SK-N-SH treated with all-trans-retinoic acid at 6 μM for 48 hours (cell line): ENCODE measurements around the gene GLYAT.
"Not testable (repeated sequence)": the region's sequence is repeated elsewhere in the genome, so short reads cannot be mapped to it uniquely, and the experiment has no call there.

ENCODE experiments used
- ISL1 ChIP-seq: fragments of 250-450 bp; sonication (Bioruptor Pico); IDR thresholded peaks from 2 replicates; pipeline ENCODE4 v2.1.2; 2022; ENCODE audit warnings: mild to moderate bottlenecking, moderate library complexity
- RARB ChIP-seq: fragments of 250-450 bp; sonication (Bioruptor Pico); IDR thresholded peaks from 2 replicates; pipeline ENCODE4 v1.8.0; 2021; ENCODE audit warnings: mild to moderate bottlenecking, moderate library complexity
- SNAI2 ChIP-seq: fragments of 250-450 bp; sonication (Bioruptor Pico); IDR thresholded peaks from 2 replicates; pipeline ENCODE4 v1.5.0; 2020; ENCODE audit warnings: mild to moderate bottlenecking, moderate library complexity
- TF ChIP-seq, protein P1 (sequence below): fragments of 250-450 bp; sonication (Bioruptor Pico); IDR thresholded peaks from 2 replicates; pipeline ENCODE4 v1.8.0; 2020; ENCODE audit warnings: mild to moderate bottlenecking, moderate library complexity, borderline replicate concordance
- TF ChIP-seq, protein P2 (sequence below): fragments of 250-450 bp; sonication (Bioruptor Pico); IDR thresholded peaks from 2 replicates; pipeline ENCODE4 v1.8.0; 2021; ENCODE audit warnings: low read depth, mild to moderate bottlenecking, moderate library complexity, borderline replicate concordance
- TF ChIP-seq, protein P3 (sequence below): fragments of 250-450 bp; sonication (Bioruptor Pico); IDR thresholded peaks from 2 replicates; pipeline ENCODE4 v1.5.1; 2020; ENCODE audit warnings: low read depth, mild to moderate bottlenecking, moderate library complexity

DNA sequence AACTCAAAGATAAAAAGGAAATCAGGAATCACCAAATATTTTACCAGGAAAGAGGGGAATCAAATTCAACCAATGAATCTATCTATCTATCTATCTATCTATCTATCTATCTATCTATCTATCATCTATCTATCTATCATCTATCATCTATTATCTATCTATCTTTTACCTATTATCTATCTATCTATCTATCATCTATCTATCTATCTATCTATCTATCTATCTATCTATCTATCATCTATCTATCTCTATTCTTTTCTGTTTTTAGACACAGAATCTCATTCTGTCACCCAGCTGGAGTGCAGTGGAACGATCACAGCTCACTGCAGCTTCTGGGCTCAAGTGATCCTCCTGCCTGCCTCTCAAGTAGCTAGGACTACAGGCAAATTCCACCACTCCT lies 54.2 kb downstream of the GLYAT start:
- TF ChIP-seq, protein P1, sequence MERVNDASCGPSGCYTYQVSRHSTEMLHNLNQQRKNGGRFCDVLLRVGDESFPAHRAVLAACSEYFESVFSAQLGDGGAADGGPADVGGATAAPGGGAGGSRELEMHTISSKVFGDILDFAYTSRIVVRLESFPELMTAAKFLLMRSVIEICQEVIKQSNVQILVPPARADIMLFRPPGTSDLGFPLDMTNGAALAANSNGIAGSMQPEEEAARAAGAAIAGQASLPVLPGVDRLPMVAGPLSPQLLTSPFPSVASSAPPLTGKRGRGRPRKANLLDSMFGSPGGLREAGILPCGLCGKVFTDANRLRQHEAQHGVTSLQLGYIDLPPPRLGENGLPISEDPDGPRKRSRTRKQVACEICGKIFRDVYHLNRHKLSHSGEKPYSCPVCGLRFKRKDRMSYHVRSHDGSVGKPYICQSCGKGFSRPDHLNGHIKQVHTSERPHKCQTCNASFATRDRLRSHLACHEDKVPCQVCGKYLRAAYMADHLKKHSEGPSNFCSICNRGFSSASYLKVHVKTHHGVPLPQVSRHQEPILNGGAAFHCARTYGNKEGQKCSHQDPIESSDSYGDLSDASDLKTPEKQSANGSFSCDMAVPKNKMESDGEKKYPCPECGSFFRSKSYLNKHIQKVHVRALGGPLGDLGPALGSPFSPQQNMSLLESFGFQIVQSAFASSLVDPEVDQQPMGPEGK (CRISPR knock-in tag), result not testable (repeated sequence)
- TF ChIP-seq, protein P2, sequence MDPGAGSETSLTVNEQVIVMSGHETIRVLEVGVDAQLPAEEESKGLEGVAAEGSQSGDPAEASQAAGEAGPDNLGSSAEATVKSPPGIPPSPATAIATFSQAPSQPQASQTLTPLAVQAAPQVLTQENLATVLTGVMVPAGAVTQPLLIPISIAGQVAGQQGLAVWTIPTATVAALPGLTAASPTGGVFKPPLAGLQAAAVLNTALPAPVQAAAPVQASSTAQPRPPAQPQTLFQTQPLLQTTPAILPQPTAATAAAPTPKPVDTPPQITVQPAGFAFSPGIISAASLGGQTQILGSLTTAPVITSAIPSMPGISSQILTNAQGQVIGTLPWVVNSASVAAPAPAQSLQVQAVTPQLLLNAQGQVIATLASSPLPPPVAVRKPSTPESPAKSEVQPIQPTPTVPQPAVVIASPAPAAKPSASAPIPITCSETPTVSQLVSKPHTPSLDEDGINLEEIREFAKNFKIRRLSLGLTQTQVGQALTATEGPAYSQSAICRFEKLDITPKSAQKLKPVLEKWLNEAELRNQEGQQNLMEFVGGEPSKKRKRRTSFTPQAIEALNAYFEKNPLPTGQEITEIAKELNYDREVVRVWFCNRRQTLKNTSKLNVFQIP (CRISPR knock-in tag), result not testable (repeated sequence)
- not testable (repeated sequence) for TF ChIP-seq SNAI2, RARB, ISL1
- TF ChIP-seq, protein P3, sequence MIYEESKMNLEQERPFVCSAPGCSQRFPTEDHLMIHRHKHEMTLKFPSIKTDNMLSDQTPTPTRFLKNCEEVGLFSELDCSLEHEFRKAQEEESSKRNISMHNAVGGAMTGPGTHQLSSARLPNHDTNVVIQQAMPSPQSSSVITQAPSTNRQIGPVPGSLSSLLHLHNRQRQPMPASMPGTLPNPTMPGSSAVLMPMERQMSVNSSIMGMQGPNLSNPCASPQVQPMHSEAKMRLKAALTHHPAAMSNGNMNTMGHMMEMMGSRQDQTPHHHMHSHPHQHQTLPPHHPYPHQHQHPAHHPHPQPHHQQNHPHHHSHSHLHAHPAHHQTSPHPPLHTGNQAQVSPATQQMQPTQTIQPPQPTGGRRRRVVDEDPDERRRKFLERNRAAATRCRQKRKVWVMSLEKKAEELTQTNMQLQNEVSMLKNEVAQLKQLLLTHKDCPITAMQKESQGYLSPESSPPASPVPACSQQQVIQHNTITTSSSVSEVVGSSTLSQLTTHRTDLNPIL (CRISPR knock-in tag), result not testable (repeated sequence)
